HEK293 (cell line): ENCODE data around the gene GRID2.

Source experiments
- RBAK ChIP-seq: fragments of 450-650 bp; formaldehyde crosslinking; IDR thresholded peaks from 2 replicates; pipeline ENCODE4 v1.5.1; 2016; ENCODE audit warnings: missing biosample characterization, missing genetic modification characterization
- TF ChIP-seq, protein P1 (sequence below): fragments of 450-650 bp; formaldehyde crosslinking; IDR thresholded peaks from 2 replicates; pipeline ENCODE4 v1.5.1; 2016; ENCODE audit warnings: missing biosample characterization, missing genetic modification characterization

DNA sequence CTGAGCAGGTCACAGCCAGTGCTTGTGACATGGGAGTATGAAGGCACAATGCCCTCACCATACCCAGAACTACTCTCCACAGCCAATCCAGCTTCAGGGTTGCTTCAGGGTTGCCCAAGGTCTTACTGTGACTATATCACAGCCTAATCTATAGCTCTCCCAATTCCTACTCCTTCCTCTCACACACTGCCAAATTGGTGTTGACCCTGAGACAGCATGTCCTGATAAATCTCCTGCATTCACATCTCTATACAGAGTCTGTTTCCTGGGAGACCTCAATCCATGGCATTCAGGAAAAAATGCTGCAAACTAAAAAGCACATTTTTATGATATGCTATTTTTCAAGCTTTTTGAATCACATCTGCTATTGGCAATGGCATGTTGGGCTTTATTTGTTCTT is 456.7 kb downstream of the GRID2 start:
- TF ChIP-seq, protein P1, sequence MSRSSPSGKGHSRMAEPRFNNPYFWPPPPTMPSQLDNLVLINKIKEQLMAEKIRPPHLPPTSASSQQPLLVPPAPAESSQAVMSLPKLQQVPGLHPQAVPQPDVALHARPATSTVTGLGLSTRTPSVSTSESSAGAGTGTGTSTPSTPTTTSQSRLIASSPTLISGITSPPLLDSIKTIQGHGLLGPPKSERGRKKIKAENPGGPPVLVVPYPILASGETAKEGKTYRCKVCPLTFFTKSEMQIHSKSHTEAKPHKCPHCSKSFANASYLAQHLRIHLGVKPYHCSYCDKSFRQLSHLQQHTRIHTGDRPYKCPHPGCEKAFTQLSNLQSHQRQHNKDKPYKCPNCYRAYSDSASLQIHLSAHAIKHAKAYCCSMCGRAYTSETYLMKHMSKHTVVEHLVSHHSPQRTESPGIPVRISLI (tag by site-specific recombination) = no peak
- no peak for TF ChIP-seq RBAK (tag by site-specific recombination)
